ENCODE data around the gene TBXAS1.

TBXAS1 gene

DNA sequence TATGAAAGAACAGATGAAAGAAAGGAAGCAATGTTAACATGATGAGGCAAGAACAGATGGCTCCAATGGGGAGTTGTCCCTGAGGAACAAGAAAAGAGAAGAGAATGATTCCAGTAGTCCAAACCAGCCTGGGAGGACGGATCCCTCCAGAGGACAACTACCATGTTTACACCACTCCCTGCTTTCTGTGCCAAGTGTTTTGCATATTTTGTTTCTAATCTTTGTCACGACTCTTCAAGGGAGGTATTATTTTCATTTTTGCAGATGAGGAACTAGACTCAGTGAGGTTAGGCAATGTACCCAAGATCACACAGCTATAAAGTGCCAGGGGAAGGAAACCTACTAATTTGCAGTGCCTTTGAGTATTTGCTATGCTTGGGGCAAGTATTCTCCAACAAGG is 117.5 kb downstream of the TBXAS1 start:
- no peak for DNase-seq (ENCODE audit: low read depth in 2 of 2)

DNA sequence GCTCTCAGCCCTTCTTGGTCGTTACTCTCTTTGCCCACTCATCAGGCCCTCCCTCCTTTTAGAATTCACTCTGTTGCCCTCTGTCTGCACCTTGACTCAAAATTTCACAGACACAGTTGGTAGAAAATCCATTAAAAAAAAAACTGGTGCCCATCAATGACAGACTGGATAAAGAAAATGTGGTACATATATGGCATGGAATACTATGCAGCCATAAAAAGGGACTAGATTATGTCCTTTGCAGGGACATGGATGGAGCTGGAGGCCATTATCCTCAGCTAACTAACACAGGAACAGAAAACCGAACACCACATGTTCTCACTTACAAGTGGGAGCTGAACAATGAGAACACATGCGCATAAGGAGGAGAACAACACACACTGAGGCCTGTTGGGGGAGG is 118.0 kb downstream of the TBXAS1 start:
- DNase-seq (ENCODE audit: low read depth in 2 of 2) = no peak

GRCh38 chr7:139948167-139948566 is 119.1 kb downstream of the TBXAS1 start:
- DNase-seq (ENCODE audit: low read depth in 2 of 2) = no peak

DNA sequence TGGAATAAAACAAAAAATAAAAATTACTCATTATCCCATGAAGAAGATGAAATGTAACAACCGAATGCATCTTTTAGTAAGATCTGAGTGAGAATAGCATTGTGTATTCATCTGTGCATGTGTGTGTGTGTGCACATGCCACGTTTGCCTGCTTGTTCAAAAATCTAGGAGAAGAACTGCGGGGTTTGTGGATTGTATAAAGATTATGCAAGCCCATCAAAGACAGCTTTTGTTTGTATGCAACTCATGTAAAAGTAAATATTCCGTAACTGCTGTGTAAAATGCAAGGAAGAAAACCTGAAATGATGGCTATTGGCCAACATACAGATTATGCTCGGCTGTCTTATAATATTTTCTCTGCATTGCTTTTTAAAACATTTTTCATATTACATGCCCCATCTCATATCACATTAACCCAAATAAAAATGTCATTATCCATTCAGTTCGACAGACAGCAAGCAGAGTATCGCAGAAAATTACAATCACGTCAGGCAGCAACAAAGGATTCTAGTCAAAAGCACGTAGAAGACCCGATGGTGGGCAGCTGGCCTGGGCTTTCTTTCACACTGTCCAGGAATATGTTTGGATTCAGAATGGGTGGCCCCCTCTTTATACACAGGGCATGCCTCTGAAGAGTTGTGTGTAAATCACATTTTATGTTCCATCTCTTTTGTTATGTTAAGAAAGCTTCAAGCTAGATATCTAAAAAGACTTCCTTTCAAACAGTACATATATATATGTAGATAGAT is 119.7 kb downstream of the TBXAS1 start:
- DNase-seq (ENCODE audit: low read depth in 2 of 2) = no peak

DNA sequence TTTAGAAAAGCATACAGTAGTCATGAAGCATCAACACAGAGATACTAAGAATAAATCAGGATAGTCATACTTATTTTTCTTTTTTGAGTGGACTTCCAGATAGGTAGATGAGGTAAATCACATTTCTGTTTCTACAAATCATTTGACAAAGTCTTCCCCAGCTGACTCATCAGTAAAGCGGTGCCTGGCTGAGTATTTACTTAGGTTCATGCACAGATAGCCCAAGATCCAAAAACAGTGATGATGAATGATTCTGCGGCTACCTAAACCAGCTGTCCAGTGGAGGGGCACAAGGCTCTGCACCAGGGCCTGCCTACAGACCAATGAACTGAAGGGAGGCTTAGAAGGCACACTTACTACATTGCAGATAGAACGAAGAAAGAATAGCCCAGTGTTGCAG is 120.6 kb downstream of the TBXAS1 start:
- DNase-seq (ENCODE audit: low read depth in 2 of 2) = no peak

DNA sequence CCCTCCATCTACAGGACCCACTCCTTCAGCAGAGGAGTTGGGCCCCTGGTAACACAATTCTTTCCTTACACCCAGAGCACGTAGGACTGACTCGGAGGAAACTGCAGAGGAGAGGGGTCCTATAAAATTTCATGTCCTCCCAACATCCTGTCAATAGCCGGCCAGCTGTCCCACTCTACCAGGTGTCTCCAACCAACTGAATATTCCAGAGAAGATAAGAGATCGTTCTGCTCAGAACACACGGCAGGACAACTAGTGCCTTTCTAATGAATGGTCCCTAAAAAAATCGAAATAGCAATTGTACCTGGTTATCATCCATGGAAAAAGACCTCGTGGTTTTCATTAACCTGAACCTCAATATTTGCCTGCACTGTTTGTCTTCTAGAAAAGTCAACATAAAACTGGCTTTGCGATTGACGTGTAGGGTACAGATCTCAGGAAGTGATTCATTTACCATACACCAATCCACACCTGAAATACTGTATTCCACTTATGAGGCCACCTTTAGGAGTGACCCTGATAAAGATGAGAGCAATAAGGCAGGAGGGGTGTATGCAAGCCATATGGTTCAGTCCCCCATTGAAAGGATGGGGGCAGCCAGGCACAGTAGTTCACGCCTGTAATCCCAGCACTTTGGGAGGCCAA is 121.9 kb downstream of the TBXAS1 start:
- no peak for DNase-seq (ENCODE audit: low read depth in 2 of 2)

- DNase-seq (ENCODE audit: low read depth in 2 of 2) = no peak
These were observed 124.2 kb downstream of the TBXAS1 start for GRCh38 chr7:139953229-139953628.

GRCh38 chr7:139955109-139955820 is 126.2 kb downstream of the TBXAS1 start:
- DNase-seq (ENCODE audit: low read depth in 2 of 2) = no peak

DNA sequence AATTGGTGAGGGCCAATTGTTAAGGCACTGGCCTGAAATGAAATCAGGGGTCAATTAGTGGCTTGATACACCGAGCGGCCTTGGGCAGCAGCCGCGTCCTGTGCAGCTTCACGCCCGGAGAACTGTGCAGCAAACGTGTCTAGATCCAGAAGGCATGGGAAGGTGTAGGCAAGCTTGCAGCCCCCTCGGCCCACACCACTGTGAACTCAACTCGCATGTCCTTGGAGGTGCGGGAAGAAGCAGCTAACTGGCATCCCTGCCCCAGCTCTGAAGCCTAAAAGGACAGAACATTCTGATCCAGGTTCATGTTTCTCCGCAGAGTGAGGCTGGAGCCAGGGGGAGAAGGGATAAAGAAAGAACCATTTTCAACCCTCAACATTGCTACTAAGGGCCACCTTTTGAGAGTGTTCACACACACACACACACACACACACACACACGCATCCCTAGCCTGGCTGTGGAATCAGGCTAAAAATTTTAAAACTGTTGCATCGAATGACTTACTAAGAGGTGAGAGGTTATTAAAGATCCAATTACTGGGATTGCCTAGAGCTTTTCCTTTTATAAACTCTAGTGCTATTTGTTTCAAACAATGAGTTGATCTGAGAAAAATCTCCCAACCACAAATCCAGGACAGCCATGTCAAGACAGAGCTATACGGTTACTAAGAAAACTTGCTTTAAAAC is 129.7 kb downstream of the TBXAS1 start:
- no peak for DNase-seq (ENCODE audit: low read depth in 2 of 2)

- DNase-seq (ENCODE audit: low read depth in 2 of 2) = no peak
These were observed 130.2 kb downstream of the TBXAS1 start for GRCh38 chr7:139959285-139959628.

DNA sequence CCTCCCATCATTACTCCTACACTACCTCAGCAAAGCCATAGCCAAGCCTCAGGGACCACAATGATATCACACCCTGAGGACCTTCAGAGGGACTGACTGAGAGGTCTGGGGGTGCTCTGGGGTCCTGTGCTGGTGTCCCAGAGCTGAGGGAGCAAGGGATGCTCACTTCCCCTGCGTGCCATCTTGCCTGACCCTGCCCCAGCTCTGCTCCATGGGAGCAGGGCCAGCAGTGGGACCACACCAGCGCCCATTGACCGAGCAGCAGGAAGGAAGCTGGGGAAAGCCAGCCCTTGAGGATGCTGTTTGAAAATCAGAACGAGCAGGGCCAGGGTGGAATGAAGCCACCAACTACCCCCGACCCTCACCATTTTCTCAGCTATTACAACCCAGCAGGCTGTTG is 130.7 kb downstream of the TBXAS1 start:
- DNase-seq (ENCODE audit: low read depth in 2 of 2) = no peak

GRCh38 chr7:139960157-139960556 is 131.1 kb downstream of the TBXAS1 start:
- no peak for DNase-seq (ENCODE audit: low read depth in 2 of 2)

GRCh38 chr7:139965942-139966628 is 137.0 kb downstream of the TBXAS1 start:
- no peak for DNase-seq (ENCODE audit: low read depth in 2 of 2)

- DNase-seq (ENCODE audit: low read depth in 2 of 2) = no peak
These were observed 137.9 kb downstream of the TBXAS1 start for GRCh38 chr7:139966949-139967348.

DNA sequence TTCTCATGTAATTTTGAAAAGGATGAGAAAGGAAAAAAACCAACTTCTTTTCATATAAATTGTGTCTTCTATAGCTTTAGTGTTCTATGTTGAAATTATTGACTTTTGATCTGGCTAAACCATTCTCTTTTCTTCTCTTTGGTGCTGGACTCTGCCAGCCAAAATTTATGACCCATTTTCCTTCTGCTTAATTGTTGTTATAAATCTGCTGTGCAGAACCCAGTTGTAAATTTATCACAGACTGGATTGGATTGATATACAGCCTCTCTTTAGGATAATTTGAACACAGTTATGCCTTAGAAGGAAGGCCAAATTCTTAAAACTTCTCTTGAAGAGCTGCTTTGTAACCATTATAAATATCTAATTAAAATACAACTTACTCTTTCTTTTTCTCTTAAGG is 139.9 kb downstream of the TBXAS1 start:
- no peak for DNase-seq (ENCODE audit: low read depth in 2 of 2)

DNA sequence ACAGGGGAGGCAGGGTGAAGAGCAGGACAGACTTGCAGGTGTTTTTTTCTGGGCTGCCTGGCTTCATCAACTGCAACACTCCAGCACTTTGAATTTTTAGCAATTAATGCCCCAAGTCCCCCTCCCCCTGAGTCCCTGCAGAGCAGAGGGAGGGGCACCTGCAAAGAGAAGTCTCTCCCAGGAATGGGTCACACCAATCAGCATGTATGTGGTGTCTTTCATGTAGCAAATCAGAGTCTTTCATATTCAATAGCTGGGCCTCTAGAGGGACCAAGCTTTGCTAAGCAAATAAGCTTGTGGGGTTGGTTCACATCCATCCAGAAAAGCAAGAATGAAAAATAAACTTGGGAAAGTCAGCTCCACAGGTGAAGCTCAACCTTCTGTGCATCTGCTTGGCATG is 143.0 kb downstream of the TBXAS1 start:
- no peak for DNase-seq (ENCODE audit: low read depth in 2 of 2)

- DNase-seq (ENCODE audit: low read depth in 2 of 2) = no peak
These were observed 144.3 kb downstream of the TBXAS1 start for GRCh38 chr7:139973101-139974050.

DNA sequence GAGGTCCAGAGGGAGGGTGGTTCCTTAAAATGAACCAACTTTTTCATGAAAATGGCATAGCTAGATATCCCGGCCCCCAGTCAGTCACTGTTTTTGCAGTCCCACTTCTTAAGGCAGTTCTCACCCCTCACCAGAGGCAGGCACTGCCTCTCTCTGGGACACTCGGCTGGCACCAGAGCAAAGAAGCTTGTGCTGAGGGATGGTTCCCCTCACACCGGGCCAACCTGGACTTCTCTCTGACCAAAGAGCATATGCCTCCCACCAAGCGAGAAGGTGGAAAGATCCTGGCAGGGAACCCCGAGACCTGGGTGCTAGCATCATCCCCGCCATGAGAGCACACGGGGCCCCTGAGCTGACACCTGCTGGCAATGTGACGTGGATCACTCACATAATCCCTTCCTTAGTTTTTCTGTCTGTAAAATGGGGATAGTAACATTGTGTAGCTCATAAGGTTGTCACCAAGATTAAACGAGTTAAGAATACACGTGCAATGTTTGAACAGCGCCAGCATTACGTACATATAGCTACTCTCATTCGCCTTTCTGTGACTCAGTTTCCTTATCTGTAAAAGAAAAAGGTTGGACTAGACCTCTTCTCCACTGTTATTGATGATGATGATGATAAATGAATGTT is 145.2 kb downstream of the TBXAS1 start:
- DNase-seq (ENCODE audit: low read depth in 2 of 2) = no peak

- no peak for DNase-seq (ENCODE audit: low read depth in 2 of 2)
These were observed 147.2 kb downstream of the TBXAS1 start for GRCh38 chr7:139976055-139976837.

Measured in stimulated activated CD4-positive, alpha-beta T cell treated with anti-CD3 and anti-CD28 coated beads, Interleukin-1b, Interleukin-23, amount 100 ng/mL, for 4 hours (primary cell).